Omental fat pad (tissue), 4 donors: Measurements from ENCODE around the gene STUM. TPM values are rescaled to one million over a fixed set of nuclear protein-coding genes. Genes with fewer than 3 reads are reported as not detected.
"Not testable (repeated sequence)": the region's sequence is repeated elsewhere in the genome, so short reads cannot be mapped to it uniquely, and the experiment has no call there.

Source experiments
- ATAC-seq: fragments of 150-250 bp; one replicate; pipeline ENCODE4 v1.9.1; 2016; ENCODE audit warnings: mild to moderate bottlenecking, moderate library complexity; ENCODE audit not compliant: low FRiP score
- DNase-seq: peaks from one replicate; pipeline ENCODE4 v3.0.0-alpha.2; 2019; ENCODE audit warnings: low spot score
- CTCF ChIP-seq, 3 donors: fragments of 450-650 bp; IDR thresholded peaks; one replicate each; pipeline ENCODE4 v1.5.1; 2016 to 2017; ENCODE audit warnings: antibody characterized with exemption in 3 of 3, mild to moderate bottlenecking in 3 of 3, moderate library complexity in 2 of 3
- total RNA-seq, 4 donors: library from RNA; depleted of rRNA; stranded (reverse); fragments of >200 nt; gene quantifications; one replicate each; pipeline ENCODE4 v1.1.0, GENCODE V29; 2016

The STUM gene
- total RNA-seq, 4 donors from 2014 or later, result 1.9 to 2.8 (median 2.2) TPM

GRCh38 chr1:226616636-226617035 lies 68.1 kb downstream of the STUM start:
- ATAC-seq, result no peak

GRCh38 chr1:226617109-226617508 lies 68.5 kb downstream of the STUM start:
- no peak for TF ChIP-seq CTCF (IDR thresholded peaks at IDR 0.05)
- ATAC-seq (no peak), DNase-seq (peak; percentile 22)

More at GRCh38 chr1:226616636-226617035, 68.1 kb downstream of the STUM start:
- DNase-seq, result no peak
- no peak for TF ChIP-seq CTCF (IDR thresholded peaks at IDR 0.05)

- not testable (repeated sequence) for ATAC-seq
- peak; percentile 4 for DNase-seq
These were observed 69.2 kb downstream of the STUM start for GRCh38 chr1:226617719-226618118.

GRCh38 chr1:226618380-226618779 lies 69.8 kb downstream of the STUM start:
- no peak for TF ChIP-seq CTCF (IDR thresholded peaks at IDR 0.05)
- peak; percentile 0 for DNase-seq
- ATAC-seq, result no peak

- ATAC-seq (no peak), DNase-seq (peak; percentile 17)
- TF ChIP-seq CTCF (IDR thresholded peaks at IDR 0.05), result no peak
These were observed 70.5 kb downstream of the STUM start for GRCh38 chr1:226619031-226619430.

- ATAC-seq (no peak), DNase-seq (no peak)
- TF ChIP-seq CTCF (IDR thresholded peaks at IDR 0.05), result no peak
These were observed 73.4 kb downstream of the STUM start for GRCh38 chr1:226622012-226622411.

GRCh38 chr1:226624526-226624925 lies 76.0 kb downstream of the STUM start:
- no peak for TF ChIP-seq CTCF (IDR thresholded peaks at IDR 0.05)
- DNase-seq (no peak), ATAC-seq (no peak)

- ATAC-seq, result no peak
- DNase-seq, result no peak
- TF ChIP-seq CTCF (IDR thresholded peaks at IDR 0.05), result no peak
These were observed 76.8 kb downstream of the STUM start for GRCh38 chr1:226625326-226625725.
